Fibroblast of the aortic adventitia (primary cell): ENCODE measurements around the gene TSPAN14. TPM values are rescaled to one million over a fixed set of nuclear protein-coding genes. Genes with fewer than 3 reads are reported as not detected.
A peak's percentile ranks its signal among the peaks of the same experiment; 100 is the strongest.

Experiments
- DNase-seq: peaks from one replicate; pipeline ENCODE4 v3.0.0-alpha.2; 2010; ENCODE audit warnings: low read depth
- H3K4me3 ChIP-seq: 2 replicates; pipeline ENCODE4 v1.5.1; 2011; ENCODE audit warnings: low read depth, mild to moderate bottlenecking, control low read depth, low read length, moderate library complexity
- CTCF ChIP-seq: IDR thresholded peaks from 2 replicates; pipeline ENCODE4 v1.5.1; 2011; ENCODE audit warnings: mild to moderate bottlenecking, low read length, control low read depth, inconsistent platforms; ENCODE audit not compliant: insufficient read depth
- total RNA-seq: library from RNA; depleted of rRNA; stranded (reverse); fragments of >200 nt; gene quantifications from 2 replicates; pipeline ENCODE4 v1.2.3, GENCODE V29; 2012; ENCODE audit warnings: low replicate concordance

Gene TSPAN14
- total RNA-seq, 1 donor: 21.3 TPM

- H3K4me3 ChIP-seq: no peak overlapping the region
- DNase-seq: peak; percentile 94
- no peak for TF ChIP-seq CTCF
These were observed 43.3 kb downstream of the TSPAN14 start for GRCh38 chr10:80497187-80498077.

- TF ChIP-seq CTCF: no peak
- DNase-seq: no peak
- H3K4me3 ChIP-seq: no peak overlapping the region
These were observed 44.1 kb downstream of the TSPAN14 start for GRCh38 chr10:80498078-80498832.

GRCh38 chr10:80498833-80499741 is 45.0 kb downstream of the TSPAN14 start:
- peak; percentile 98 for DNase-seq
- no peak overlapping the region for H3K4me3 ChIP-seq
- TF ChIP-seq CTCF: peak; percentile 5

GRCh38 chr10:80500572-80501380 is 46.7 kb downstream of the TSPAN14 start:
- peak; percentile 29 for TF ChIP-seq CTCF
- H3K4me3 ChIP-seq: no peak overlapping the region
- DNase-seq: peak; percentile 74

GRCh38 chr10:80501381-80501912 is 47.3 kb downstream of the TSPAN14 start:
- no peak for DNase-seq
- no peak for TF ChIP-seq CTCF
- H3K4me3 ChIP-seq: no peak overlapping the region
